NCI-H510A treated with DMSO at 0.1 percent for 48 hours (cell line): ENCODE data around the gene LSR.
A peak's percentile ranks its signal among the peaks of the same experiment; 100 is the strongest.
"Not testable (repeated sequence)": the region's sequence is repeated elsewhere in the genome, so short reads cannot be mapped to it uniquely, and the experiment has no call there.

Source experiments
- DNase-seq: peaks from one replicate; lab custom pipeline; 2025; lab: John Stamatoyannopoulos, UW

The LSR gene

DNA sequence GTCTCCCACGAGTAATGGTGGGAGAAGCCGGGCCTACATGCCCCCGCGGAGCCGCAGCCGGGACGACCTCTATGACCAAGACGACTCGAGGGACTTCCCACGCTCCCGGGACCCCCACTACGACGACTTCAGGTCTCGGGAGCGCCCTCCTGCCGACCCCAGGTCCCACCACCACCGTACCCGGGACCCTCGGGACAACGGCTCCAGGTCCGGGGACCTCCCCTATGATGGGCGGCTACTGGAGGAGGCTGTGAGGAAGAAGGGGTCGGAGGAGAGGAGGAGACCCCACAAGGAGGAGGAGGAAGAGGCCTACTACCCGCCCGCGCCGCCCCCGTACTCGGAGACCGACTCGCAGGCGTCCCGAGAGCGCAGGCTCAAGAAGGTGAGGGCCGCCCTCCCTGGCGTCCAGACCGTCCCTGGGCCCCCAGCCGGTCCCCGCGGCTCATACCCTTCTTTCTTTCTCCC lies 18.6 kb downstream of the LSR start:
- DNase-seq: no peak

- peak; percentile 39 for DNase-seq
Observed at GRCh38 chr19:35267818-35268535, 19.2 kb downstream of the LSR start.

GRCh38 chr19:35268536-35269437 lies 20.0 kb downstream of the LSR start, which contains the start of gene USF2:
USF2 (plus strand) TSS chr19:35268962; CDS start chr19:35269102, 140 bp downstream.
- DNase-seq: peak; percentile 19

- peak; percentile 76 for DNase-seq
Observed at GRCh38 chr19:35269438-35270117, 20.8 kb downstream of the LSR start.

DNA sequence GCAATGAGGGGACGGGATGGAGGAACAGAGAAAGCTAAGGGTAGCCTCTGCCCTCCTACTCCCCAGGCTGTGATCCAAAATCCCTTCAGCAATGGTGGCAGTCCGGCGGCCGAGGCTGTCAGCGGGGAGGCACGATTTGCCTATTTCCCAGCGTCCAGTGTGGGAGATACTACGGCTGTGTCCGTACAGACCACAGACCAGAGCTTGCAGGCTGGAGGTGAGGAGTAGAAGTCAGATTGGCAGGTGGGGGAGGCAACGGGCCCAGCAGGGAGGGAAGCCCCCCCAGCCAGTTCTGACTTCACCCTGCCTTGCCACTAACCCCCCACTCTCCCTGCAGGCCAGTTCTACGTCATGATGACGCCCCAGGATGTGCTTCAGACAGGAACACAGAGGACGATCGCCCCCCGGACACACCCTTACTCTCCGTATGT lies 21.6 kb downstream of the LSR start:
- no peak for DNase-seq

DNA sequence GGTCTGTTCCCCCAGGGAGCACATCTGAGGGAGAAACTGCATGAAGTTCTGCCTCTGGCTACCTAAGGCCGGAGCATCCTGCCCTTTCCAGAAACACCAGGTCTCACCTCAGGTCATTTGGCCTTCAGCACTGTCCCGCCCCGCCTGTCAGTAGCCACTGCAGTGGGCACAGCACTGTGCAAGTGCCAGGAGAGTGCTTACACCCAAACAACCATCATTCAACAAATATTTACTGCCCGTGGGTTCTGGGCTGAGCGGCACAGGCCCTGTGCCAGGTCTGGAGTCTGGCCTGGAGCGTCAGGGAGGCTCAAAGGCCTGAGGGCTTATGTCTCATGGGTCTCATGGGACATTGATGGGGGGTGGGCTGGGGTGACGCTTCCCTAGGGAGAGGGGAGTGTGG lies 22.7 kb downstream of the LSR start:
- DNase-seq: no peak

DNA sequence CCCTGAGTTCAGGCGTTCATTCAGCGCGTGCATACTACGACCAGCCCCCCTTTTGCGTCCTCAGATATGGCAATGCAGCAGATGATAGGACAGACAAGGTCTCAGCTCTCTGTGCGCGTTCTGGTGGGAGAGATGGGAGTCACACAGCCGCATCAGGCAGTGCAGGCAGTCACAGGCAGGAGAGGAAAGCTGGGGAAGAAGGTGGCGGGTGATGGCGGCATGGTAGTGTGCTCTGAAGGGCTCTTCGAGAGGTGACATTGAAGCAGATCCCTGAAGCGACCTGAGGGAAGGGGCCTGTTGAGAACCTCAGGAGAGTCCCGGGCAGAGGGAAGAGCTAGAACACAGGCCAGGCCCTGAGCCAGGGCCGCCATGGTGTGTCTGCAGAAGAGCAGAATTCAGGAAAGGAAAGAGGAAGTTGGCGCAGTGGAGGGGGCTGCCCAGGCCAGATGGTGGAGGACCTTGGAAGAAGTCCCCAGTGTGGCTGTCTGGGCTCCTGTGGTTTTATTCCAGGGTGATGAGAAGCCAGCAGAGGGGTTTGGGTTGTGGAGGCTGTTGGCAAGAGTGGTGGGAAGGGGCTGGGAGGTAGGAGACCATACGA lies 23.4 kb downstream of the LSR start:
- DNase-seq: no peak

- no peak for DNase-seq
Observed at GRCh38 chr19:35272954-35273649, 24.3 kb downstream of the LSR start.

- no peak for DNase-seq
Observed at GRCh38 chr19:35273686-35274259, 25.0 kb downstream of the LSR start.

GRCh38 chr19:35274323-35274722 lies 25.5 kb downstream of the LSR start:
- no peak for DNase-seq

GRCh38 chr19:35276706-35277281 lies 28.0 kb downstream of the LSR start:
- DNase-seq: no peak

- no peak for DNase-seq
Observed at GRCh38 chr19:35278578-35279284, 29.9 kb downstream of the LSR start.

- DNase-seq: no peak
Observed at GRCh38 chr19:35279374-35279773, 30.6 kb downstream of the LSR start.

- DNase-seq: no peak
Observed at GRCh38 chr19:35279985-35280821, 31.4 kb downstream of the LSR start.

GRCh38 chr19:35281303-35281702 lies 32.5 kb downstream of the LSR start:
- DNase-seq: no peak

DNA sequence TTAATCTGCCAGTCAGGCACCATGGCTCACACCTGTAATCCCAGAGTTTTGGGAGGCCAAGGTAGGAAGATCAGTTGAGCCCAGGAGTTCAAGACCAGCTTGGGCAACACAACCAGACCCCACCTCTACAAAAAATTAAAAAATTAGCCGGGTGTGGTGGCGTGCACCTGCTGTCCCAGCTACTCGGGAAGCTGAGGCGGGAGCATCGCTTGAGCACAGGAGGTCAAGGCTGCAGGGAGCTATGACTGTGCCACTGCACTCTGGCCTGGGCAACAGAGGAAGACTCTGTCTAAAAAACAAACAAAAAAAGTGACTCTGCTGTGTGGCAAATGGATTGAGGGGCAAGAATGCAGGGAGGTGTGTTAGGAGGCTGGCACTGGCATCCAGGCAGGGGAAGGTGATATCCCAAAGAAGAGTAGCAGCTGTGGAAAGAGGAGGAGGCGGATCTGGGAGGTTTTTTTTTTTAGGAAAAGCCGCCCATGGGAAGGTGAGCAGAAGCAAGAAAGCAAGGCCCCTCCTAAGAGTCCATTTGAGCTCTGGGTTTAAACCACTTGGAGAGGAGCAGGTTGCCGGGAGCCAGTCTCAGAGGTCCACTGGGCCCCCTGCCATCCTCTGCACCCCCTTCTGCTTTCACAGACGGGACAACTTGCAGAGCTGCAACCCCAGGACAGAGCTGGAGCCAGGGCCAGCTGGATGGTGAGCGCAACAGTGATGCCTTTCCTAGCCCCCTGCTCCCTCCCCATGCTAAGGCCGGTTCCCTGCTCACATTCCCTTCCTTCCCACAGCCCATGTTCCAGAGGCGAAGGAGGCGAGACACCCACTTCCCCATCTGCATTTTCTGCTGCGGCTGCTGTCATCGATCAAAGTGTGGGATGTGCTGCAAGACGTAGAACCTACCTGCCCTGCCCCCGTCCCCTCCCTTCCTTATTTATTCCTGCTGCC lies 35.6 kb downstream of the LSR start:
- no peak for DNase-seq

GRCh38 chr19:35285095-35285449 lies 36.3 kb downstream of the LSR start:
- DNase-seq: no peak

DNA sequence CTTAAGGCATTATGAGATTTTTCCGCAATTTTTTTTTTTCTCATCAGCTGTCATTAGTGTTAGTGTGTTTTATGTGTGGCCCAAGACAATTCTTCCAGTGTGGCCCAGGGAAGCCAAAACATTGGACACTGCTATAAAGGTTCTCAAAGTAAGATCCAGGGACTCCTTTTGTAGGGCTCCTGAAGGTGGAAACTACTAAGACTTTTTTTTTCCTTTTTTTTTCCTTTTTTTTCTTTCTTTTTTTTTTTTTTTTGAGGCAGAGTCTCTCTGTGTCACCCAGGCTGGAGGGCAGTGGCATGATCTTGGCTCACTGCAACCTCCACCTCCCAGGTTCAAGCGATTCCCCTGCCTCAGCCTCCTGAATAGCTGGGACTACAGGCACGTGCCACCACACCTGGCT lies 36.7 kb downstream of the LSR start:
- not testable (repeated sequence) for DNase-seq
